Suprapubic skin (tissue), 4 donors: ENCODE results near the gene NEURL4. TPM values are rescaled to one million over a fixed set of nuclear protein-coding genes. Genes with fewer than 3 reads are reported as not detected.
"Not testable (repeated sequence)": the region's sequence is repeated elsewhere in the genome, so short reads cannot be mapped to it uniquely, and the experiment has no call there.

ENCODE experiments used
- DNase-seq, 2 donors: peaks; one replicate each; pipeline ENCODE4 v3.0.0-alpha.2; 2019; ENCODE audit warnings: low spot score in 2 of 2
- H3K27ac ChIP-seq: fragments of 200-600 bp; sonication (generic); one replicate; pipeline ENCODE4 v1.5.1; 2019
- H3K27me3 ChIP-seq: fragments of 200-600 bp; sonication (generic); one replicate; pipeline ENCODE4 v1.5.1; 2019
- H3K36me3 ChIP-seq: fragments of 200-600 bp; sonication (generic); one replicate; pipeline ENCODE4 v1.5.1; 2019
- H3K4me1 ChIP-seq: fragments of 200-600 bp; sonication (generic); one replicate; pipeline ENCODE4 v1.5.1; 2019
- H3K4me3 ChIP-seq: fragments of 200-600 bp; sonication (generic); one replicate; pipeline ENCODE4 v1.5.1; 2019; ENCODE audit warnings: mild to moderate bottlenecking
- H3K9me3 ChIP-seq: fragments of 200-600 bp; sonication (generic); one replicate; pipeline ENCODE4 v1.5.1; 2019
- CTCF ChIP-seq, 2 donors: fragments of 200-600 bp in 1 of 2; fragments of 450-650 bp in 1 of 2; sonication (generic) in 1 of 2; IDR thresholded peaks; one replicate each; pipeline ENCODE4 v1.5.1; 2016 to 2019; ENCODE audit warnings: antibody characterized with exemption in 2 of 2, mild to moderate bottlenecking in 1 of 2, moderate library complexity in 1 of 2
- EP300 ChIP-seq: sonication (generic); formaldehyde crosslinking; IDR thresholded peaks from one replicate; pipeline ENCODE4 v1.6.1; 2017; ENCODE audit warnings: antibody characterized with exemption
- POLR2A ChIP-seq, 2 donors: fragments of 450-650 bp; IDR thresholded peaks; one replicate each; pipeline ENCODE4 v1.6.1; 2017; ENCODE audit warnings: antibody characterized with exemption in 2 of 2, mild to moderate bottlenecking in 2 of 2, moderate library complexity in 2 of 2
- POLR2AphosphoS5 ChIP-seq, 3 donors: sonication (generic); formaldehyde crosslinking; IDR thresholded peaks; one replicate each; pipeline ENCODE4 v1.6.1; 2017; ENCODE audit warnings: antibody characterized with exemption in 3 of 3
- WGBS: methylation state at CpG from one replicate; pipeline ENCODE4 v1.1.5; 2018; 5-methylcytosine and 5-hydroxymethylcytosine counted together
- total RNA-seq, 4 donors: library from RNA; depleted of rRNA; stranded (reverse); fragments of >200 nt; gene quantifications; one replicate each; pipeline ENCODE4 v1.1.0, GENCODE V29; 2016

Gene NEURL4
- total RNA-seq, 4 donors from 2014 or later = 11.7 to 51.3 (median 20.6) TPM

GRCh38 chr17:7343250-7343649 is 14.1 kb upstream of the NEURL4 start:
- peaks cover 9% of the 10 kb centered on the region for H3K27me3 ChIP-seq
- 67% methylated on average over 15 of the region's 15 CpGs for WGBS
- no peak for DNase-seq
- no peak overlapping the region for H3K27ac ChIP-seq
- H3K9me3 ChIP-seq = no peaks in the 10 kb centered on the region
- no peak for TF ChIP-seq EP300
- no peak for TF ChIP-seq CTCF (IDR thresholded peaks at IDR 0.05)
- no peak for TF ChIP-seq POLR2A (IDR thresholded peaks at IDR 0.05)
- TF ChIP-seq POLR2AphosphoS5 (IDR thresholded peaks at IDR 0.05) = no peak
- H3K4me3 ChIP-seq = no peak overlapping the region
- no peaks in the 10 kb centered on the region for H3K36me3 ChIP-seq
- peaks cover 9% of the 10 kb centered on the region for H3K4me1 ChIP-seq

- Histone ChIP-seq H3K4me3 (no peak overlapping the region), H3K36me3 (no peaks in the 10 kb centered on the region), H3K27me3 (peaks cover 10% of the 10 kb centered on the region), H3K9me3 (no peaks in the 10 kb centered on the region), H3K4me1 (peaks cover 7% of the 10 kb centered on the region), H3K27ac (no peak overlapping the region)
- WGBS = 87% methylated on average over 12 of the region's 13 CpGs
- no peak for DNase-seq
- TF ChIP-seq POLR2A (IDR thresholded peaks at IDR 0.05) (no peak), CTCF (IDR thresholded peaks at IDR 0.05) (no peak), EP300 (no peak), POLR2AphosphoS5 (IDR thresholded peaks at IDR 0.05) (no peak)
Measured at GRCh38 chr17:7341842-7342241, 12.7 kb upstream of the NEURL4 start.

- Histone ChIP-seq H3K9me3 (no peaks in the 10 kb centered on the region), H3K36me3 (no peaks in the 10 kb centered on the region), H3K27ac (no peak overlapping the region), H3K4me3 (no peak overlapping the region), H3K27me3 (peaks cover 17% of the 10 kb centered on the region), H3K4me1 (peaks cover 7% of the 10 kb centered on the region)
- WGBS = 82% methylated on average over 2 of the region's 2 CpGs
- no peak for TF ChIP-seq POLR2AphosphoS5 (IDR thresholded peaks at IDR 0.05)
- DNase-seq = no peak
Measured at GRCh38 chr17:7340179-7340578, 11.0 kb upstream of the NEURL4 start.

DNA sequence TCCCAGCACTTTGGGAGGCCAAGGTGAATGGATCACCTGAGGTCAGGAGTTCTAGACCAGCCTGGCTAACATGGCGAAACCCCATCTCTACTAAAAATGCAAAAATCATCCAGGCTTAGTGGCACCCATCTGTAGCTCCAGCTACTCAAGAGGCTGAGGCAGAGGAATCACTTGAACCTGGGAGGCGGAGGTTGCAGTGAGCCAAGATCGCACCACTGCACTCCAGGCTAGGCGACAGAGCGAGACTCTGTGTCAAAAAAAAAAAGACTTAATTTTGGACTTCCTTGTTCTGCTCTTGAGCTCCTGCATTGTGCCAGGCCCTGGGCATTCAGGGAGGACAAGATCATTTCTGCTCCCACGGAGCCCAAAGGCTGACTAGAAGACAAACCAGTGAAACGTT is 8.5 kb upstream of the NEURL4 start:
- H3K4me3 ChIP-seq = peak overlapping the region; percentile 29
- WGBS = 76% methylated on average over 7 of the region's 7 CpGs
- H3K36me3 ChIP-seq, DNase-seq, H3K27ac ChIP-seq, H3K9me3 ChIP-seq, H3K4me1 ChIP-seq, H3K27me3 ChIP-seq: not testable (repeated sequence)

- peaks cover 8% of the 10 kb centered on the region for H3K27me3 ChIP-seq
- WGBS = 49% methylated on average over 14 of the region's 17 CpGs
- peak in 1 of 2 donors; percentile 76 for DNase-seq
Measured at GRCh38 chr17:7336240-7337175, 7.4 kb upstream of the NEURL4 start, which contains the start of gene ACAP1. ACAP1 (plus strand) TSS chr17:7336529; CDS start chr17:7336735, 206 bp downstream.

GRCh38 chr17:7335765-7336164 is 6.6 kb upstream of the NEURL4 start:
- not testable (repeated sequence) for H3K27me3 ChIP-seq, H3K9me3 ChIP-seq, H3K4me3 ChIP-seq, H3K27ac ChIP-seq, H3K36me3 ChIP-seq, H3K4me1 ChIP-seq, DNase-seq
- 81% methylated on average over 13 of the region's 13 CpGs for WGBS

More at GRCh38 chr17:7336240-7337175, 7.4 kb upstream of the NEURL4 start, which contains the start of gene ACAP1:
- no peaks in the 10 kb centered on the region for H3K36me3 ChIP-seq
- peaks cover 7% of the 10 kb centered on the region for H3K4me1 ChIP-seq
- no peaks in the 10 kb centered on the region for H3K9me3 ChIP-seq
- TF ChIP-seq POLR2A (IDR thresholded peaks at IDR 0.05) = no peak
- no peak for TF ChIP-seq POLR2AphosphoS5 (IDR thresholded peaks at IDR 0.05)
- no peak for TF ChIP-seq EP300
- no peak for TF ChIP-seq CTCF (IDR thresholded peaks at IDR 0.05)
- no peak within 1 kb of the TSS for H3K27ac ChIP-seq
- H3K4me3 ChIP-seq = peak within 1 kb of the TSS; percentile 29
